ENCODE results near the gene MMP11.

The MMP11 gene

GRCh38 chr22:23762842-23763578 lies 9.6 kb upstream of the MMP11 start, which contains the start of gene C22orf15:
TSS of gene C22orf15 (plus strand) at chr22:23762990. CDS start at chr22:23763307, 317 bp downstream.
- DNase-seq = no peak

GRCh38 chr22:23763579-23763945 lies 9.1 kb upstream of the MMP11 start:
- no peak for DNase-seq

GRCh38 chr22:23763954-23764353 lies 8.7 kb upstream of the MMP11 start:
- no peak for DNase-seq

GRCh38 chr22:23764899-23765881 lies 7.5 kb upstream of the MMP11 start:
- no peak for DNase-seq

- no peak for DNase-seq
Observed at GRCh38 chr22:23767303-23767672, 5.4 kb upstream of the MMP11 start.

GRCh38 chr22:23767673-23768548 lies 4.7 kb upstream of the MMP11 start, which contains the start of gene CHCHD10:
TSS of gene CHCHD10 (minus strand) at chr22:23767972. CDS start at chr22:23767874, 98 bp downstream.
- peak; percentile 77 to 80 for DNase-seq

GRCh38 chr22:23769321-23769965 lies 3.2 kb upstream of the MMP11 start:
- peak; percentile 50 to 60 for DNase-seq

GRCh38 chr22:23772315-23772648 lies 367 bp upstream of the MMP11 start:
- no peak for DNase-seq

- no peak for DNase-seq
Observed at GRCh38 chr22:23773483-23774113, 949 bp downstream of the MMP11 start.

GRCh38 chr22:23774114-23774921 lies 1.7 kb downstream of the MMP11 start:
- no peak for DNase-seq

- no peak for DNase-seq
Observed at GRCh38 chr22:23774922-23775436, 2.3 kb downstream of the MMP11 start.

- no peak for DNase-seq
Observed at GRCh38 chr22:23775779-23776375, 3.2 kb downstream of the MMP11 start.

- no peak for DNase-seq
Observed at GRCh38 chr22:23777776-23778576, 5.3 kb downstream of the MMP11 start.

GRCh38 chr22:23778577-23778900 lies 5.9 kb downstream of the MMP11 start:
- DNase-seq = no peak

GRCh38 chr22:23779083-23779482 lies 6.4 kb downstream of the MMP11 start:
- DNase-seq = no peak

- no peak for DNase-seq
Observed at GRCh38 chr22:23779731-23780130, 7.1 kb downstream of the MMP11 start.

GRCh38 chr22:23780146-23780748 lies 7.6 kb downstream of the MMP11 start:
- no peak for DNase-seq

GRCh38 chr22:23781065-23781464 lies 8.4 kb downstream of the MMP11 start:
- no peak for DNase-seq

Measured in SHP77 (cell line).